ENCODE results near the gene DPF3.

DPF3 gene

DNA sequence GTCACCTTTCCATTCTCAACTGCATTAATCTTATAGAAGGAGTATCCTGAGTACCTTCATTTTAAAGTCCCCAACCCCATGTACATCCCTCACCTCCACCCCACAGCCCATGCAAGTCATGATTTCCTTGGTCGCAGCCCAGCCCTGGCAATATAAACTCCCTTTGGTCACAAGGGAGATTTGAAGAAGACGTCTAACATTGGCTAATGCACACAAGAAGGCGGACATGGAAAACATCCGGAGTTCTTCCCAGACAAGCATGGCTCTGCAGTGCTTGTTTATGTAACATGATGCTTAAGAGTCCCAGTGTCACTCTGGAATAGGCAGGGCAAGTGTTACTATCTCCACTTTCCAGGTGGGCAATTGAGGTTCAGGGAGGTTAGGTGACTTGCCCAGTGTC lies 277.6 kb downstream of the DPF3 start:
- no peak for DNase-seq (ENCODE audit: low spot score)

GRCh38 chr14:72615451-72616121 lies 278.3 kb downstream of the DPF3 start:
- no peak for DNase-seq (ENCODE audit: low spot score)

- DNase-seq (ENCODE audit: low spot score), result no peak
These were observed 278.9 kb downstream of the DPF3 start for GRCh38 chr14:72614891-72615415.

- DNase-seq (ENCODE audit: low spot score), result no peak
These were observed 279.5 kb downstream of the DPF3 start for GRCh38 chr14:72614365-72614764.

- no peak for DNase-seq (ENCODE audit: low spot score)
These were observed 280.0 kb downstream of the DPF3 start for GRCh38 chr14:72613975-72614319.

GRCh38 chr14:72613231-72613974 lies 280.5 kb downstream of the DPF3 start:
- no peak for DNase-seq (ENCODE audit: low spot score)

DNA sequence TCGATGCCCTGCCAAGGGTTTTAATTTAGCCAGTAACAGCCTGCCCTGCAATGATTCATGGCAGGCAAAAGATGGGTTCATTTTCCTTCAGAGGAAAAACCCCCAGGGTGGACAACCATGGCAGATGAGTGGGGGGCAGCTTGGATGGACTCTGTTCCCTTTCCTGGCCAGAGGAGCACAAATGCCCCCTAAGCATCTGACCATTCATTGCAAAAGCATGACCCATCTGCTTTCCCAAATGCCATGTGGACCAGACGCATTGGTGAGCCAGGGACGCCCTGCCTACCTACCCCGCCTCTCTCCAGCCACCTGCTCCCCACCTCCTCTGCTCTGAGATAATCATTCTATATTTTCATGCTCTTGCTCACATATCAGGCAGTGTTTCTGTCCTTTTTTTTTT lies 281.9 kb downstream of the DPF3 start:
- DNase-seq (ENCODE audit: low spot score), result no peak

GRCh38 chr14:72611506-72611905 lies 282.4 kb downstream of the DPF3 start:
- DNase-seq (ENCODE audit: low spot score), result no peak

DNA sequence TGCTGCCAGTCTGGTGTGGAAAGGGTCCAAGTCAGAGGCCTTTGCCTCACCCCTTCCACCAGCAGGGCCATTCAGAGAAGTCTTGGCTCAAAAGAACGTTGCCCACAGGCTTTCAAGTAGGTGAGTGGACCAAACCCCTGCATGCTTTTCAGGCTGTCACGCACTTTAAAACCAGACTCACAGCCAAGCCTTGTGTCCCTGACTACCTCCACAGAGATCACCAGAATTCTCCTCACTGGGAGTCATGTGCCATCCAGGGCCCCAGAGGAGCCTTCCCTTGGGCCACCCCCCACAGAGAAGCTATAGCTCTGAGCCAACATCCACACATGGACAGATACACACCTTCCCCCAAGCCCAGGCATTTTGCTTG lies 283.1 kb downstream of the DPF3 start:
- DNase-seq (ENCODE audit: low spot score), result no peak

- DNase-seq (ENCODE audit: low spot score), result no peak
These were observed 283.6 kb downstream of the DPF3 start for GRCh38 chr14:72610096-72610830.

DNA sequence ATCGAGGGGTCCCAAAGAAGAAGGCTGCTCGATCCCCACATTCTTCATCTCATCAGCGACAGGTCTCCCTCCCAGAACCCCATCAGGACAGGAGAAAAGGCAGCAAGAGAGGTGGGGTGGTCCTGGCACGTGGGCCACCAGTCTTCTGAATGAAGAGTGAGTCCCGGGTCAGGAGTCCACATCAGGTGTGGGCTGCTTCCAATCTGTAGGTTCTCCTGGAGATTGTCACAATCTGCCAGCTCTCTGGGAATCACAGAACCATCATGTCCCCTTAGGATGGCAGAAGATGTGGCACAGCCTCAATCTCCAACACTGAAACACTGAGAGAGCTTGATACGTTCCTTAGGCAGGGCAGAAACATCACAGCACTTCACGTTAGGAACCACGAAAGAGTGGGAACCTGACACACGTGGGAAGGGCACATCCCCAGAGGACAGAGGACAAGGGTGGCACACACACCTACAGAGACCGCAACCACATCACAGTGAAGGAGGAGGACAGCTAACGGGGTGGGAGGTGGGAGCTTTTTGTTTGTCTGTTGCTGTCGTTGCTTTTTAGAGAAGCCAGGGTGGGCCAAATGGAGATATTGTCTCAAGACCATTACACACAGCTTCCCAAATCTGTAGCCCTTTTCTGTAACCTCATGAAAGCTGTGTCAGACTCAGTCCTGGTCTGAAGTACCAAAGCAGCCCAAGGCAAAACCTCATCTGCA lies 284.5 kb downstream of the DPF3 start:
- DNase-seq (ENCODE audit: low spot score), result no peak

- peak; percentile 96 for DNase-seq (ENCODE audit: low spot score)
These were observed 285.3 kb downstream of the DPF3 start for GRCh38 chr14:72608391-72609204.

DNA sequence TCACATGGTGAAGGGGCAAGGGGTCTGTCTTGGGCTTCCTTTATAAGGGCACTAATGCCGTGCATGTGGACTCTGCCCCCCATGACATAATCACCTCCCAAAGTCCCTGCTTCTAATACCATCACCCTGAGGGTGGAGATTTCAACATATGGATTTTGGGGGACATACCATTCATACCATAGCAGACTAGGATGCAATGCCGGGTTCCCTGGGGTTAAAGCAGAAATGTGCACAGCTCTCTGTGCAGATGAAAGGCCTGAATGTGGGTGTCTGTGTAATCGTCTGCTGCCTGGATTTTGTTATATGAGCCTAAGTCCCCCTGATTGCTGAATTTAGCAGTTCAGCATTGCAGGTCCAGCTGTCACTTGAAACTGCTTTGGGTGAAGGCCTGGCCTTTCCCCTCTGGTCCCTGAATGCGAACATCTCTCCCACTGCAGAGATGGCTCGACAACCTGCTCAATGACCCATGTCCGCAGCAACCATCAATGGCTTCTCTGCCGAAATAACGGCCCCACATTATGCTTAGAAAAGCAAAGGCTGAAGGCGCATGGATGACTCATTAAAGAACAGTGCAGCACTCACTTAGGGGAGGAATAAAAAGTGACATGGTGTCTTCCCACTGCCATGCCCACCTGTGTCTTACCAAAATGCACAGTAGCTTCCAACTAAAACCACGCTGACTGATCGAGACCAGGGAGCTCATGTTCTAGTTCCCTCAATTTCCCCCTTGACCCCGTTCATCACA lies 286.3 kb downstream of the DPF3 start:
- no peak for DNase-seq (ENCODE audit: low spot score)

GRCh38 chr14:72606879-72607278 lies 287.0 kb downstream of the DPF3 start:
- DNase-seq (ENCODE audit: low spot score), result no peak

GRCh38 chr14:72605921-72606220 lies 288.0 kb downstream of the DPF3 start:
- DNase-seq (ENCODE audit: low spot score), result no peak

- DNase-seq (ENCODE audit: low spot score), result no peak
These were observed 288.6 kb downstream of the DPF3 start for GRCh38 chr14:72605096-72605920.

- no peak for DNase-seq (ENCODE audit: low spot score)
These were observed 289.8 kb downstream of the DPF3 start for GRCh38 chr14:72604133-72604532.

GRCh38 chr14:72603639-72604038 lies 290.3 kb downstream of the DPF3 start:
- DNase-seq (ENCODE audit: low spot score), result no peak

GRCh38 chr14:72600551-72601330 lies 293.2 kb downstream of the DPF3 start:
- DNase-seq (ENCODE audit: low spot score), result no peak
